NCI-H1417 treated with DMSO at 0.1 percent for 48 hours (cell line): ENCODE measurements around the gene ASCL5.
A peak's percentile ranks its signal among the peaks of the same experiment; 100 is the strongest.

Experiments
- DNase-seq: peaks from one replicate; lab custom pipeline; 2025; lab: John Stamatoyannopoulos, UW

The ASCL5 gene

DNA sequence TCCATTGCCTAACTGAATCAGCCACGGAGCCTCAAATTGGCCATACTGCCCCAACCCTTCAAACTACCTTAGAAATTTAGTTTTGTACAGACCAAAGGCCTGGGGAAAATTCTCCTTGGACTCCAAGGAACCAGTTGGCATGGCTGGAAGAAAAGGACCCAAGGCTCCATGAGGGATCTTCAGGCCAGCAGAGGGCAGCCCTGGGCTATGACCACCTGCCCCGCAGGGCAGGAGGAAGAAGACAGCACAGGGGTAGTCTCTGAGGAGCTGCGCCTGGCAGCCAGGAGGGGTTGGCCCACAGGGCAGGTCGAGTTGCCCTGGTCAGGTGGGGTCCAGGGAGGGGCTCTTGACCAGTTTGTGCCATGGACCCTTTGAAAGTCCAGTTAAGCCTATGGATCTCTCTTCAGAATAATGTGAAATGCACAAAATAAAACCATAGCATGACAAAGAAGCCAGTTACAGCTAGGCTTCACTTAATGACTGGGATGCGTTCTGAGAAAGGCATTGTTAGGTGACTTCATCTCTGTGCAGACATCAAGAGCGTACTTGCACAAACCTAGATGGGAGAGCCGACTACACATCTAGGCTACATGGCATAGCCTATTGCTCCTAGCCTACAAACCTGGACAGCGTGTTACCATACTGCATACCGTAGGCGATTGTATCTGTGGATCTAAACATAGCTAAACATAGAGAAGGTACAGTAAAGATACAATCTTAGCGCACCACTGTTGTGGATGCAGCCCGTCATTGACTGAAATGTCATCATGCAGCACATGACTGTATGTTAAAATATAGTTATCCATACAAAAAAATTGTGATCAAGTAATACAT lies 40.9 kb downstream of the ASCL5 start:
- no peak for DNase-seq

DNA sequence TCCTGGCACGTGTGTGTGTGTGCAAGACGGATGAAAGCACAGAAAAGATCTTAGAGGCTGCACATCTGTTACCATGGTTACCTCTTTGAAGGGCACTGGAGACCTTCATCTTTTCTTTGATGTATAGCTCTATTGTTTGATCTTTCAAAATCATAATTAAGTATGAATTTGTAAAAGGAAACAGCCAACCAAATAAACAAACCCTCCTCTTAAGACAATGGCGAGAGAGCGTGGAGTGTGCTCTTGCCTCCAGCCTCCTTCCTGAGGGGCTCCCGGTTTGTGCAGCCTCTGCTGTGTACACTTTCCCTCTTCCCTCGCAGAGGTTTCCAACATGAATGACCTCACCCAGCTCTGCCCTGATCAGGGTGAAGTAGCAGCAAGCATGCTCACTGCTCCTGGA lies 42.7 kb downstream of the ASCL5 start:
- DNase-seq: peak; percentile 60

DNA sequence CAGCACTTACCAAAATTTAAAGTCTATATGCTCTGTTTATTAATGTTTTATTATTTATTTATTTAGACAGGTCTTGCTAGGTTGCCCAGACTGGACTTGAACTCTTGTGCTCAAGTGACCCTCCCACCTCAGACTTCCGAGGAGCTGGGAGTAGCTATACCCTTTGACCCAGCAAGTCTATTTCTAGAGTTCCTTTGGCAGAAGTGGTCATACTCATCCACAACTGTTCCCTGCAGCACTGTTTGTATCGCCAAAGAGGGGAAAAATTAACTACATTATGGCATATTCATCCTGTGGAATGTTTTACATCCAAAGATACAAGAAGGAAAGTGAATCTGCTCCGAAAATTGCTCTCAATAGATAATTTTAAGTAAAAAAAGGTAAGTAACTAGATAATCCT lies 43.2 kb downstream of the ASCL5 start:
- DNase-seq: no peak

DNA sequence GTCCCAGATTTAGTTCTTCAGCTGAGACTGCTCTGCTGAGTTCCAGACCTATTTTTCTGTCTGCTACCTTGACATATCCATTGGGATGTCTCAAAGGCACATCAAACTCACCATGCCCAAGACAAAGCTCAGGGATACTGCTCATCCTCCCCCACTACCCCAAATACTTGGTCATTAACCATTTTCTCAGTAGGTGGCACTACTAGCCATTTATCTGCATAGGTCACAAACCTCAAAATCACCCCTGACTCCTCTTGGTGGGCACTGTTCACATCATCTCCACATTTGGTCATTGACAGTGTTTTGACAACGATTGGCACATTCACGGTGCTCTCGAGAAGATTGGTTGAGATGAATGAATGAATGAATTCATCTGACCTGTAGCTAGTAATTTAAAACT lies 46.8 kb downstream of the ASCL5 start:
- no peak for DNase-seq

DNA sequence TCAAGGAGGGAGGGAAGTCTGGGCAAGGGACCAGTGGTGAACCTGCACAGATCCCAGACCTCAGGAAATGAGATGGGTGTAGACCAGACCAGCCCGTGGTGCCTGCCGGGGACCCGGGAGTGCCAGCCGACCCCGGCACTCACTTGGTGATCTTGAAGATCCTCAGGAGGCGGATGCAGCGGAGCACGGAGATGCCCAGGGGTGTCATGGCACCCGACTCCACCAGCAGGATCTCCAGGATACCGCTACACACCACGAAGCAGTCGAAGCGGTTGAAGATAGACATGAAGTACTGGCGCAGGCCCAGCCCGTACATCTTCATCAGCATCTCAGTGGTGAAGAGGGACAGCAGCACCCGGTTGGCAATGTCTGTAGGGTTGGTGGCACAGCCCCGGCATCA lies 49.2 kb downstream of the ASCL5 start:
- no peak for DNase-seq

DNA sequence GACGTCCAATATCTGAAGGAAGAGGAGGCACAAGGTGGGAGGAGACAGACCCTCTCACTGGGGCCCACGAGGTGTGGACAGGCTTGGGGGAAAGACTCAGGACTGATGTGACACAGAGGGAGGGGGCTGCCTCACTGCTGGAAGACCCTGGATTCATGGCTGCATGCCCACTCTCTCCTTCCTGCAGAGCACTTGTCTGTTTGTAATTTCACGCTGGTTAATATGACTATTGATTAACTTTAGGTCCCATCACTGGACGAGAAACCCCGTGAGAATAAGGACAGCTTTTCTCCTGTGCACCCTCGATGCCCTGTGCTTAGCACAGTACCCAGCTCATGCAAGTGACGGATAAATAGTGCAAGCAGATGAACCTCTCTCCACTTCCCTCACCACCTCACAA lies 49.9 kb downstream of the ASCL5 start:
- DNase-seq: no peak

DNA sequence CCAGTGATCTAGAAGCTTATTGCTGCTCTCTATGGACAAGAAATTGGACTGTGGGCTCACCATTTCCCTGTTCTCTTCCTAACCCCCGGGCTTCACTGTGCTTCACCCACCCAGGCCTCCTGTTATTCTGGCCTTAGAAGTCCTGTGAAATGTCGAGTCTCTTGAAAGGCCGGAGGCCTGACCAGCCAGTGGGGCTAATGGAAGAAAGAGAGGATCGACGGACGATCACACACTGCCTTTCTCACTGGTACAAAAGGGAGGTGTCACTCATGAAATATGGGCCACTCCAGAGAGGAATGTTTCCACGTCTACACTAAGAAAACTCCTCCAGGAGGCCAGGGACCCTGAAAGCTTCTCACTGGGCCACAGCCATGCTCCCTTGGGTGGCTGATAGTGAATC lies 50.9 kb downstream of the ASCL5 start:
- DNase-seq: no peak

DNA sequence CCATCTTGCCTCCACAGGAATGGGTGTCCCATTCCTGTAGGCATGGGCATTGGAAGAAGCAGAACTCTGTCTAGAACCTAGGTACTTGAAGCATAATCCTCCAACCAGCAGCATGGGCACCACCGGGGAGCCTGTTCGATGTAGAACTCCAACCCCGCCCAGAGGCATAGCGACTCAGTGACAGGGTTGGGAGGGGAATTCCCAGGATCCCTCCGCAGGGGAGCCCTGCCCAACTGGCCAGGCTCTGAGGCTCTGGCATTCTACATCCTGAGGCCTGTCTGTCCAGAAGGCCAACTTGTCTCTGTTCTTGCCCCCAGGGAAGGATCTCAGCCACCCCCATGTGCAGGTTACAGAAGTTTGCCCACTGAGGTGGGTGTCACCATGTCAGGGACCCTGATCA lies 53.0 kb downstream of the ASCL5 start:
- DNase-seq: no peak

DNA sequence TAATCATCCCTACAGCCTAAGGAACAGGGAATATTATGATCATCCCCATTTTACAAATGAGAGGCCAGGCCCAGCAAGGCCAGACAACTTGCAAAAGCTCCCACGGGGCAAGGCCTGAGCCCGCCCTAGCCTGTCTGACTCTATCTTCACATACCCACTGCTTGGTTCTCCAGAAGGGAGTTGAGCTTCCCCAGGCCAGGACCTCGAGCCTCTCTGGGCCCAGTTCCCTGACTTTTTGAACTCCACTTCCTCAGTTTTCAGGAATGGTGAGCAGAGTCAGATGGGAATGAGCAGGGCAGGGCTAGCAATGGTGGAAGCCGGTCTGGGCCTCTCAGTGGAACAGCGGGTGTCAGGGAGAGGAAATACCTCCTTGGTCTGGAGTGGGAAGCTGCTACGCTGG lies 54.1 kb downstream of the ASCL5 start:
- DNase-seq: no peak

DNA sequence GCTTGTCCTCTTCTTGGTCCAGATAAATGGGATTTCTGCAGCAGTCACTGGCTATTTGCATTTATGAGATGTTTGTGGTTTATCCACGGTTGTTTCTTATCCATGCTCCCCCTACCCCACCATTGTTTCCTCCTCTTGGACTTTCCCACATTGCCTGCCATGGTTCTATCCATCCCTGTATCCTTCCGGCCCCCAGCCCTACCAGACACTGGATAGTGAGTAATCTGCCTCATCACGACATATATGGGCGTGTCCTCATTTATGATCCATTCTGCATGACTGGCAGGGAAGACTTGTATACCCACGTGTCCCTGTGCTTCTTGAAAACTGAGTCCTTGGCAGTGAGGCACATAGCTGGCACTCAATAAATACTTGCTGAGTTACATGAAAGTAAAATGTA lies 54.8 kb downstream of the ASCL5 start:
- DNase-seq: no peak

DNA sequence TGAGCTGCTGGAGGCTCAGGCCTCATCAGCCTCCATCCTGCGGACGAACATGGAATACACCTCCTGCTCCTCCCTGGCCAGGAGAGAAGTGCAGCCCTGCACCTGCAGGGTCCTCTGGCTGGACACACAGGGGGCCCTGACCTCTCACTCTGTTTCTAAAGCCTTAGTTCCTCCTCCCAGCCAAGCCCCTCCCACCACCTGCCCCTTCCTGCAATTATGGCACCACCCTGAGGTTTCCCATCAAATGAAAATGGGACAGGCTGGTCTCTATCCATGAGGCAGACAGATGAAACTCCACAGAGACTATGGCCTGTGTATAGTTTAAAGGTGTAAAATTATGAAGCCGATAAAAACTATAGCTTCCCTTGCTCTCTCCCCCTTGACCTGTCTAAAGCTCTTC lies 57.3 kb downstream of the ASCL5 start:
- no peak for DNase-seq

DNA sequence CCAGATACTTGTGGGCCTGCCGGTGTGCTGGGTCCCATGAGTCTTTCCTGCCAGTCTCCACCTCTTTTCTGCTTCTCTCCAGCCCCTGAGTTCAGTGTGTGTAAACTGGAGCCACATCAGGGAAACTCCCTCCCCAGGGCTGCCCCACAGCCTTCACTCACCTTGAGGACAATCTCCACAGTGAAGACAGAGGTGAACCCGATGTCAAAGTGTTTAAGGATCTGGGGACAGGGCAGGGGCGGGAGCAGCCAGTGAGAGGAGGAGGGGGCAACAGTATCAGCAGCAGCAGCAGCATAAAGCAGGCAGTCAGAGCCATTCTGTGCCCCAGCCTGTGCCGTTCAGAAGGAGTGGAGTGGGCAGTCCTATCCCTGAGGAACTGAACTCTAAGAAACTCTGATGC lies 58.0 kb downstream of the ASCL5 start:
- no peak for DNase-seq

DNA sequence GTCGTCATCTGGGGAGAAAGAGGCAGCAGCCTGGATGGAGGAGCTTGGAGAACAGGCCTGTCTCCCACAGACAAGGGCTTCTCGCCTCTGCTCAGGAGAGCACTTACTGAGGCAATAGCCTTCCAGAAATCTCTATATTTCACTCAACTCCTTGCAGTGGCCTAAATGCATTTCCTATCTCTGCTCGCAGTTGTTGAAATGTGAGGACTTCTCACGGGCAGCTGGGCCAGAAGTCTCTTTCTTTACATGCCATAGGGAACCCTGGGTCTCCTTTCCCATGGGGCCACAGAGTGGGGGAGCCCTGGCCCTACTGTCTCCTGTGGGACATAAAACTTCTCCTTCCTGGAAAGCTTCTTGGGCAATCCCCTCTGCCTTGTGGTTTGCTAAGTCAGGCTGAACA lies 60.0 kb downstream of the ASCL5 start:
- no peak for DNase-seq

DNA sequence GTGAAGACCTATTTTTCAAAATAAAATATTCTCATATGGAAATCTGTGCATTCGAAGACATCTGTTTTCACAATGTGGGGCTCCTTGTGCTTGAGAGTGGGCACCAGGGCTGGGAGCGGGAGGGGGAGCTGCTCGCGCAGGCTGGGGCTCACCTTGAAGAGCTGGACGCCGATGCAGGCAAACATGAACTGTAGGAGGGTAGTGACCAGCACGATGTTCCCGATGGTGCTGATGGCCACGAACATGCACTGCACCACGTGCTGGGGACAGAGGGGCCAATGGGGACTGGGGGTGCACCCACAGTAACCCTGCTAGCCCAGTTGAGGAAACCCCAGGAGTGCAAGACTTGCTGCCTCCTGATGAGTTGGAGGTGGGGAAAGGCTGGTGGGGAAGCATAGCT lies 61.3 kb downstream of the ASCL5 start:
- DNase-seq: no peak

DNA sequence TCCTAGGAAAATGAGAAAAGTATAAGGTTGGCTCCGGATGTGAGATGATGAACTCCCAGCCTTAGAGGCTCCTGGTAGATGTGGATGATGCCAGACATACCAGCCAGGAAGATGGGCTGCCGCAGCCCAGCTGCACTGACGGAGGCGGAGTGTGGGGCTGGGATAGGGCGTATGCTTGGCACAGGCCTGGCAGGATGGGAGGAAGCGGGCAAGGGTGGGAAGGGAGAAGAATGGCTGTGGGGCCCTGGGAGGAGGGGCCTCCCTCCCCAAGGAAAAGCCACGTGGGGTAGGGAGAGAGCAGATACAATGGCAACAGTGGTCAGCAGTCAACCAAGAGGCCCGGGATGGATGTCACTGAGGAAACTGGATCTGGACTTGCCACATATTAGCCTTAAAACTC lies 62.2 kb downstream of the ASCL5 start:
- no peak for DNase-seq
